ENCODE results near the gene GATAD2B.

- no peak for TF ChIP-seq CTCF (IDR thresholded peaks at IDR 0.05)
- no peak for TF ChIP-seq POLR2A (IDR thresholded peaks at IDR 0.05)
- no peak for TF ChIP-seq EP300 (IDR thresholded peaks at IDR 0.05)
These were observed 66.0 kb downstream of the GATAD2B start for GRCh38 chr1:153856763-153857162.

All from ovary (tissue), 3 donors.